GM12873 (cell line): ENCODE data around the gene FKBP2.

ENCODE experiments used
- TF ChIP-seq, protein P1 (sequence below): IDR thresholded peaks from 2 replicates; pipeline ENCODE4 v1.5.1; 2012; ENCODE audit warnings: low read depth, mild to moderate bottlenecking, moderate library complexity, low read length, control low read depth; ENCODE audit not compliant: insufficient read depth; ENCODE audit errors: missing control alignments

Gene FKBP2

GRCh38 chr11:64258356-64258755 is 17.5 kb downstream of the FKBP2 start:
- TF ChIP-seq, protein P1, sequence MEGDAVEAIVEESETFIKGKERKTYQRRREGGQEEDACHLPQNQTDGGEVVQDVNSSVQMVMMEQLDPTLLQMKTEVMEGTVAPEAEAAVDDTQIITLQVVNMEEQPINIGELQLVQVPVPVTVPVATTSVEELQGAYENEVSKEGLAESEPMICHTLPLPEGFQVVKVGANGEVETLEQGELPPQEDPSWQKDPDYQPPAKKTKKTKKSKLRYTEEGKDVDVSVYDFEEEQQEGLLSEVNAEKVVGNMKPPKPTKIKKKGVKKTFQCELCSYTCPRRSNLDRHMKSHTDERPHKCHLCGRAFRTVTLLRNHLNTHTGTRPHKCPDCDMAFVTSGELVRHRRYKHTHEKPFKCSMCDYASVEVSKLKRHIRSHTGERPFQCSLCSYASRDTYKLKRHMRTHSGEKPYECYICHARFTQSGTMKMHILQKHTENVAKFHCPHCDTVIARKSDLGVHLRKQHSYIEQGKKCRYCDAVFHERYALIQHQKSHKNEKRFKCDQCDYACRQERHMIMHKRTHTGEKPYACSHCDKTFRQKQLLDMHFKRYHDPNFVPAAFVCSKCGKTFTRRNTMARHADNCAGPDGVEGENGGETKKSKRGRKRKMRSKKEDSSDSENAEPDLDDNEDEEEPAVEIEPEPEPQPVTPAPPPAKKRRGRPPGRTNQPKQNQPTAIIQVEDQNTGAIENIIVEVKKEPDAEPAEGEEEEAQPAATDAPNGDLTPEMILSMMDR, result no peak

GRCh38 chr11:64258946-64259532 is 18.1 kb downstream of the FKBP2 start:
- TF ChIP-seq, protein P1, result no peak

DNA sequence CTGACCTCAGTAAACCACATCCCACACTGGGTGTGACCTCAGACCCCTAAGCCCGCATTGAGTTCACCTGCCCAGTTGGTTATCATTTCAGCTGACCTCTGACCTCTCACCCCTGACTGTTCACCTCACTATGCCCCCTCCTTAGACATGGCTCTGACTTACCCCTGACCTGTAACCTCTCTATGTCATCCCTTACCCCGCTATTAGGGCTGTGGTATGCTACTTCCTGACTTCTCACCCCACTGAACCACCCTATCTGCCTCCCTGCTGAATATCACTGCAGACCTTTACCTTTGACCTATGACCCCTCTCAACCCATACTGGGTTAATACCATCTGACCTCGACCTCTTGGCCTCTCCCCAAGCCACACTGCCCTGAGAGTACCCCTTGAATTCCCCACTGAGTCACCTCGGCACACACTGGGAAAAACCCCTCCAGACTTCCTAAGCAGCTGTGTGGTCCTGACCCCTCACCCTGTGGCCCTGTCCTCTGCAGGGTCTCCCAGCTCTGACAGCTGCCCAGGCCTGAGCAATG is 18.7 kb downstream of the FKBP2 start:
- TF ChIP-seq, protein P1, result no peak

DNA sequence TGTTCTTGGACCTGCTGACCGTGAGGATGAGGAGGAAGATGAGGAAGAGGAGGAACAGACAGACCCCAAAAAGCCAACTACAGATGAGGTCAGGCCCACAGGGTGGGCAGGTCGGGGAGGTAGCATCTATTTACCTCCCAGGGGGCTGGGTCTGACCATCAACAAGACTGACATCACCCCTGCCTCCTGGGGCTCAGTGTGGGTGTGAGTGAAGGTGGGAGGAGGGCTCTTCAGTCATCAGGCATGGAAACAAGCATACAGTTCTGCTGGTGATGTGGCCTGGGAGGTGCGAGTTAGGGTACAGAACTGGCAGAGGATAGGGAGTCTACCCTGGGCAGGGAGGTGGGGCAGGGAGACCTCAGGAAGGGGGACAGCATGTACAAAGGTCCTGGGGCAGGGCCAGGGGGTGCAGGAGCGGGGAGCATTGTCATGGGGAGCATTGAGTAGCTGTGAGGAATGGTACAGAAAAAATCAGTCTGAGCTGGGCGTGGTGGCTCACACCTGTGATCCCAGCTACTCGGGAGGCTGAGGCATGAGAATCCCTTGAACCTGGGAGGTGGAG is 19.3 kb downstream of the FKBP2 start:
- TF ChIP-seq, protein P1, result no peak

DNA sequence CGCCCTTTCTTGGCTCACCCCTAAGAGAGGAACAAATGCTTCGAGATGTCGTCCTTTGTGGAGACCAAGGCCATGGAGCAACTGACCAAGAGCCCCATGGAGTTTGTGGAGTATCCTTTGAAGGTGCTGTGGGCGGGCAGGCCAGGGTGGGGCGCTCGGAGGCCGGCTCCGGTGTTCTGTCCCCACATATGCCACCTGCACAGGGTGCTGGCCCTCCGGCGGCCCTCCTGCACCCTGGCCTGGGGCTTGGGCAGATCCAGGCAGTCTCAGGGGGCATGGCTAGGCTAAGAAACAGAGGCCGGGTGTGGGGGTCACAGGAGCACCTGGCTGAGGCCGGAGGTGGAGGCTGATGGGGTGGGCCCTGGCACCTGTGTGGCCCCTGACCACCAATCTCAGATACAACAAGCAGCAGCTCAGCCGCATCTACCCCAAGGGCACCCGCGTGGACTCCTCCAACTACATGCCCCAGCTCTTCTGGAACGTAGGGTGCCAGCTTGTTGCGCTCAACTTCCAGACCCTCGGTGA is 20.7 kb downstream of the FKBP2 start:
- TF ChIP-seq, protein P1, result no peak

DNA sequence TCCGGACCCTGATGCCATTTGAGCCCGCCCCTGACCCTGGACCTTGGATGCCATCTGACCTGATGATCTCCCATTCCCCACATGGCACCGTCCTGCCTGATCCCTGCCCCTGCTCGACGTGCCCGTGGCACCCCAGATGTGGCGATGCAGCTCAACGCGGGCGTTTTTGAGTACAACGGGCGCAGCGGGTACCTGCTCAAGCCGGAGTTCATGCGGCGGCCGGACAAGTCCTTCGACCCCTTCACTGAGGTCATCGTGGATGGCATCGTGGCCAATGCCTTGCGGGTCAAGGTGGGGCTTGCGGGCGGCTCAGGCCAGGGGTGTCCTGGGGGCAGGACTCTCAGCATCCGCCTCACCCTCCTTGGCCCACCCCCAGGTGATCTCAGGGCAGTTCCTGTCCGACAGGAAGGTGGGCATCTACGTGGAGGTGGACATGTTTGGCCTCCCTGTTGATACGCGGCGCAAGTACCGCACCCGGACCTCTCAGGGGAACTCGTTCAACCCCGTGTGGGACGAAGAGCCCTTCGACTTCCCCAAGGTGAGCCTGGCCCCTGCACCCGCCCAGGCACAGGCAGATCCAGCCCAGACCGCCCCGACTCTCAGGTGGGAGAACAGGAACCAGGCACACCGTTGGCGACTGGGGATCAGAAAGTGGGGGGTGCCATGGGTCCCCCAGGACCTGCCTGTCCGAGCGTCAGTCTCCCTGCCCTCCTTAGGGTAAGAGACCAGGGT is 21.5 kb downstream of the FKBP2 start:
- TF ChIP-seq, protein P1, result no peak
